ENCODE results near the gene LRRC10B.

LRRC10B gene

DNA sequence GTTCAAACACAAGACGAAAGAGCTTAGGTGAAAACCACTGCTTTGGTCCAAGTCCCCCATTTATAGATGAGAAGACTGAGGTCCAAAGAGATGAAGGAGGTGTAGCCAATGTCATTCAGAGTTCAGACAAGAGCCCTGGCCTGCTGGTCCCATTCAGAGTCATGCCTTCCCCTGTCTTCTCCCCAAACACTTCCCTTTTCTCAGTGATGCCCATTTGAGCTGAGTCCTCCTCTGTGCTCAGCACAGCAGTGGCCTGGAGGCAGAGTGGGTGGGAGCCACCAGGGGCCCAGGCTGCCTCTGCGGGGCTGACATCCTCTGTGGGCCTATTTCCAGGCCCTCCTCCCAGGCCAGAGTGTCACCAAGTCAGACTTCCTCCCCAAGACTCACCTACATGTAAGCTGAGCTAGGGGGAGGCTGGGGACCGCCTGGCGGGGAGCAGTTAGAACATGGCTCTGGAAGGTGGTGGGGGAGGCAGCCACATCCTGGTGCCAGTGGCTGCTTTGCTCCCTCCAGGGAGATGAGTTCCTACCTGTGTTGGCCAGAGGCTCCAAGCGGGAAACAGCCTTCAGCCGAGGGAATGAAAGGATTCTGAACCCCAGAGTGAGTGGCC, 22.4 kb upstream of the LRRC10B start:
- DNase-seq (ENCODE audit: extremely low read depth in 1 of 2, low read depth in 1 of 2), result no peak

DNA sequence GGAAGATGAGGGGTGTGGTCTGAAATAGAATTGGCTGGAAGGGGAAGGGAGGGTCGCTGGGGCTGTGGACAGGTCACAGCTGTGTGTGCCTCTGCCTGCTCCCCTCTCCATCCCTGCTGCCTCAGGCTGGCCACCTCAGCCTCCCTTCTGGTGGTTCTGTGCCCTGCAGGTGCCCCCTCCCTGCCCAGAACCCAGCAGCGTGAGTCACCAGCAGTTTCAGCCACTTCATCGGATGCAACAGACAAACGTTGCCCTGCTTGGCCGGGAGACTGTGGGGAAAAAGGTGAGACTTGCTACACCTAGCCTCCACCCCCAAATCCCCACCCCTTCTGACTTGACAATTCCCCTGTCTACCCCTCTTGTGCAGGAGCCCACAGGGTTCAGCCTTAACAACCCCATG, 21.8 kb upstream of the LRRC10B start:
- no peak for DNase-seq (ENCODE audit: extremely low read depth in 1 of 2, low read depth in 1 of 2)

DNA sequence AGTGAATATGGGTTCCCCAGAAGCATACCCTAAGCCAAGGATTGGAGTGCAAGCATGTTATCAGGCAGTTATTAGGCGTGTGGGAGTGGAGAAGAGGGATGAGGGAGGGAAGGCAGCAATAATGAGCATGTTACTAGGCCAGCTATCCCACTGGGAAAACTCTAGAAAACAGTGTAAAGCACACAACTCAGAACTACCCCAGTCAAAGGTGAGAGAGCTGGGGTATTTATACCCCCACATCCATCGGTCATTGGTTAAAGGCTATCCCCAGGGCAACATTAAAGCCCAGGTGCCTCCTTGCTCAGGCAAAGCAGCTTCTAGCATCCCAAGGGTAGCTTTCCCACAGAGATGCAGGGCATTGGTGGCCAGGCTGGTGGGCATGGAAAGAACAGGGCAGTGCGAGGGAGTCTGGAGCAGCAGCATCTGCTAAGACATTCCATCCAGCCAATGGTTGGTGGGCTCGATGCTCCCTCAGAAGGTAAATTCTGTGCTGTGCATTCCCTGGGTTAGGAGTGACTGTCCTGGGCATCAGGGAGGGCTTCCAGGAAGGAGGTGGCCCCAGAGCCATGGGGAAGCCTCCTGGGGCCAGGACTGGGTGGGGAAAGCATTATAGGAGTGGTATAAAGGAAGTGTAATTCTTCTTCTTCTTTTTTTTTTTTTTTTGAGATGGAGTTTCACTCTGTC, 21.1 kb upstream of the LRRC10B start:
- DNase-seq (ENCODE audit: extremely low read depth in 1 of 2, low read depth in 1 of 2), result no peak

DNA sequence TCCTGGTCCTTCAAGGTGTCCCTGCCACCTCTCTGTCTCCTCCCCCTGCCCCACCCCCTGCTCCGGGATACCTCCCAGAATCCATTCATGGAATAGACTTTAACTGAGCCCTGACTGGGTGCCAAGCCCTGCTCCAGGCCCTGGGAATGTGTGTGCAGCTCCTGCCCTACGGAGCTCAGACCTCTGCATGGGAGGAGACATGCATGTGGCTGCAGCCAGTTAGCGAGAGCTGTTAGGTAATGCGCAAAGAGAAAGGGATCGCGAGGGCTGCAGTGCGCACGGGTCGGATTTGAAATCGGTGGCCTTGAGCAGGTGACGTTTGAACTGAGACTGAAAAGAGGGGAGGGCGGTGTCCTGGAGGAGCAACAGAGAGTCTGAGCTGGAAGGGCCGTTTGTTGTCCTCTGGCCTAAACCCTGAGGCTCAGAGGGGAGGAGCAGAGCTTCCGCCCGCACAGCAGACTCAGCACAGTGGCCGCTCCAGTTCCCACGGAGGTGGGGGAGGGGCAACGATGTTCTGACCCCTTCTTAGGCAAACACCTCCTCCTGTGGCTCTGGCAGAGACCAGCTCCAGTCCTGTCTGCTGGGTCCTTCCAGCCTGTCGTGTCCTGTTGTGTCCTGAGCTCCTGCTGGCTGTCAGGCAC, 19.8 kb upstream of the LRRC10B start:
- no peak for DNase-seq (ENCODE audit: extremely low read depth in 1 of 2, low read depth in 1 of 2)

DNA sequence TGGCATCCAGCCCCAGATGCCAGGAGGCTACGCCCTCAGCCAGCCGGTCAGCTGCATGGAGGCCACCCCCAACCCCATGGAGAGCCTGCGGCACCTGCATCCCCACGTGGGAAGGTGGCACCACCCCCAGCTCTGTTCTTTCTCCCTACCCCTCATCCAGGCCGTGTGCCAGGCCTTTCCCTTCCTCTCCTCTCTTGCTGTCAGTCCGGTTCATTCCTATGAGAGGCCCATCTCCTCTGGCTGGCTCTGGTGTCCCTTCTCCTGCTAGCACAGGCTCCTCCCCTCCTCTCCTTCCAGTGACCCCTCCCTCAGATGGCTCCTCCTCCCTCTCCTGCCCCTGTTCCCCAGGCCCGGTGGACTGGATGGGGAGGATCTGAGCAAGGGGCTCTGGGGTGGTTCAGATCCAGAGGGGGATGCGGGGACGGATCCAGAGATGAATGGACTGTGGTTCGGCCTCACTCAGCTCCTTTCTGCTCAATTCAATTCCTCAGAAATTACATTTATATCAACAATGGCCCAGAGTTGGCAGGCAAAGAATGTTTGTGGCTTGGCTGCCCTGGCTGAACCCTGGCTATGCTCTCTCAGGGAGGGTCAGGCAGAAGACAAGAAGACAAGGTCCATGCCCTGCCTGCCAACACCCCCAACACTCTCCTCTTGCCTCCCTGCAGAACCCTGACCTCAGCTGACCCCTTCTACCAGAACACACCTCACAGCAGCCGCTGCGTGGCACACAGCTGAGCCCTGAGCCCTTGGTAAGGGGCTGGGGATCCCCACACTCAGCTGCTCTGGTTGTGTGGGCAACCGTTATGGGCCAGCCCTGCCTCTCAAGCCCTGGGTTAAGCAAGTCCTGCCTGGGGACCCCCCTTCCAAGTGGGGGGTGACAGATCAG, 18.5 kb upstream of the LRRC10B start:
- DNase-seq (ENCODE audit: extremely low read depth in 1 of 2, low read depth in 1 of 2), result no peak

DNA sequence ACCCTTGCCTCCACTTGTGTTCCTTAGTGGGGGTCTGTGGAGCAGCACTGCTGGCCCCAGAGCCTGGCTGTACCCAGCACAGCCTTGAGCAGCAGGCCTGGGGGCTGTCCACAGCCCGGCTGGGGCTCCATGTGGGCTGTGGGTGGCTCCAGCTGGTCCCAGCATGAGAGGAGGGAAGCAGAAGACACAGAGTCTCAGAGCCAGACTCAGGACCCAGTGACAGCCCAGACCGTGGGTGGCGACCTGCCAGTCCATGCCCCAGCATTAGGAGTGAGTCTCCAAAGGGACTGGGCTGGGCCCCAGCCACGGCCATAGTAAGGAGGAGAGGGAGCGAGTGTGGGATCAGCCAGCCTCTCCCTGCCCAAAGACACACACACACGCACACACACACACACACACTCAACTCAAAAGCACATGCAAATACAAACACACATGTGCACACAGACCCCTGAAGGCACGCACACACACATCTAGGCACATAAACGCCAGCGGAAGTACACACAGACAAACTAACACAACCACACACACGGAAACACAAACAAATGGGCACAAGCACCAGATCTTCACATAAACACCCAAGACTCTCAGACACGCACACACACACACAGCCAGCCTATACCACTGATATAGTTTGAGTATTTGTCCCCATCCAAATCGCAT, 16.7 kb upstream of the LRRC10B start:
- no peak for DNase-seq (ENCODE audit: extremely low read depth in 1 of 2, low read depth in 1 of 2)

DNA sequence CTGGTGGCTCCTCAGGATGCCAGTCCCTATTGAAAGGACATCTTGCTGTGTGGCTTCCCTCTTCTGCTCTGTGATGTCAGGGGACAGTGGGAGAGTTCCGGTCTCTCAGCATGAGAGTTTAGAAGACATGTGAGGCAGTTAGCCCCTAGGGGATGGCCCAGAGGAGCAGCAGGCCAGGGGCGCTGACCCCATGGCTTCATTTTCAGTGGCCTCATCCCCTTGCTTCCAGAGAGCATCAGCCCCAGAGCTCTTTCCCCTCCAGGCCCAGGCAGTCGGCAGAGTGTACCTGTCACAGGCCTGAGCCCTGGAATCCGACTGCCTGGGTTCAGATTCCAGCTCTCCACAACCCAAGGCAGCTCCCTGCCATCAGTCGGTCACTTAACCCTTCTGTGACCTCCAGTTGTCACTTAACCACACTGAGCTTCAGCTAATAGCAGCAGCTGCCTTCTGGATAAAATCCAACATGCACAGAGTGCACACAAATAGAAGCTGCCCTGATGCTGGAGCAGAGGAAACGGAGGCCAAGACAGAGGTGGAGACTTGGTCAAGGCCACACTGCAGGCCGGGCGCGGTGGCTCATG, 14.1 kb upstream of the LRRC10B start:
- DNase-seq (ENCODE audit: extremely low read depth in 1 of 2, low read depth in 1 of 2), result no peak

DNA sequence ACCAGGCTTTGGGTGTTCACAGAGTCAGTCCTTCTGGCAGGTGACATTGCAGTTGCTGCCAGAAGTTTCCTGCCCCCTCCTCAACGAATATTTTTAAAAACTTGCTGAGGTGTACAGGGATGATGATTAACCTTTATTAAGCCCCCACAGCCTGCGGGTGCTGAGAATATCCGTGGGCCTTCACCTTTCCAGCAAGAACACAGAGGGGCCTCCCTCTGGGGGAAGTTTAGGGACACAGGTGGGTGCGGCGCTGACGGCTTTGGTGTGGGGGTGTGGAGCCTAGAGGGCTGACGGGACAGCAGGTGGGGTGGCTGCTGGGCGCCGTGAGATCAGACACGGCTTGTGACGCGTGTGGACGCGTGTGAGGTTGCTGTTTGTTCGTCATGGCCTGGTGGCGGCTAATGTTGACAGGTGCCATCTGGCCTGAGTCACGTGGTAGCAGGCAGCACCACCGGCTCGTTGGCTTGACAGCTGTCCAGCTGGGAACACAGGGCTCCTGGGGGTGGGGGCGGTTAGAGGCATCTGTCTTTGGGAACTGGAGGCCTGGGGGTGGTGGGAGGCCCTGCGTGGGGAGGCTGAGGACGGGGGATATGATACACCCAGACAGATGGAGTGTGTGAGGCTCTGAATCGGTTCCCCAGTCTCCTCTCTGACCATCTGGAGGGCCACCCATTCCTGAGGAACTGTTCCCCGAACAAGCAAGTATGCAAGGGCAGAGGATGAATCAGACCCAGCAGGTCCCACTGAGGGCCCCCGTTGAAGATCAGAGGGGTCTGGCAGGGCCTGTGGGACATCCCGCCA, 12.5 kb upstream of the LRRC10B start:
- DNase-seq (ENCODE audit: extremely low read depth in 1 of 2, low read depth in 1 of 2), result no peak

DNA sequence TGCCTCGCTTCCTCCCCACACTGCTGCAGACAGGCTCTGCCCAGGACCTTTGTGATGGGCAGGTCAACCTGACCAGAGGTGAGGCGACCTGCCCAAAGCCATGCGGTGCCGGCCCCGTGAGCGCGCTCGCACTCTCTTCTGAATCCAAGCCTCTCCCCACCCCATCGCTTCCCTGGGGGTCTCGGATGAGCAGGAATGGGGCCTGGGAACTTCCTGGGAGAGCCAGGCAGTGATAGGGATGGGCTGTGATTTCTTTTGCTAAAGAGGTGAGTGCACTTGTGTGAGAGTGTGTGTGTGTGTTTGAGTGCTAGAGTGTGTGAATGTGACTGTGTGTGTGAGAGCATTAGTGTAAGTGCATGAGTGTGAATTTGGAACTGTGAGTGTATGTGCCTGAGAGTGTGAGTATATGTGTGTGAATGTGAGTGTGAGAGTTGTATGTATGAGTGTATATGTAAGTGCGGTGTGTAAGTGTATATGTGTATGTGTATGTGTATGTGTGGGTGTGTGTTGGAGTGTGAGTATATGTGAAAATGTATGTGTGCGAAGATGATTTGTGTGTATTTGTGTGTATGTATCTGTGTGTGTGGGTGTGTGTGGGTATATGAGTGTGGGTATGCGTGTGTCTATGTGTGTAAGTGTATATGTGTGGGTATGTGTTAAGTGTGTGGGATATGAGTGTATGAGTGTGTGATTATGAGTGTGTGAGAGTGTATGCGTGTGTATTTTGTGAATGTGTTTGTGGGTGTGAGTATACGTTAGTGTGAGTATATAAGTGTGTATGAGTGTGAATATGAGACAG, 11.7 kb upstream of the LRRC10B start:
- DNase-seq (ENCODE audit: extremely low read depth in 1 of 2, low read depth in 1 of 2), result no peak

DNA sequence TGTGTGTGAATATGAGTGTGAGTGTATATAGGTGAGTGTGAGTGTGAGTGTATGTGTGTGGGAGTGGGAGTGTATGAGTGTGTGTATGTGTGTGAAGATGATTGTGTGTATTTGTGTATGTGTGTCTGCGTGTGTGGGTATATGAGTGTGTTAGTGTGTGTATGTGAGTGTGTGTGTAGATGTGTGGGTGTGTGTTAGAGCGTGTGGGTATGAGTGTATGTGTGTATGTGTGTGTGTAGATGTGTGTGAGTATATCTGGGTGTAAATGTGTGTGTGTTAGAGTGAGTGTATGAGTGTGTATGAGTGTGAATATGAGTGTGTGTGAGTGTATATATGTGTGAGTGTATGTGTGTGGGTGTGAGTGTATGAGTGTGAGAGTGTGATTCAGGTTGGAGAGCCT, 11.1 kb upstream of the LRRC10B start:
- DNase-seq (ENCODE audit: extremely low read depth in 1 of 2, low read depth in 1 of 2), result no peak

DNA sequence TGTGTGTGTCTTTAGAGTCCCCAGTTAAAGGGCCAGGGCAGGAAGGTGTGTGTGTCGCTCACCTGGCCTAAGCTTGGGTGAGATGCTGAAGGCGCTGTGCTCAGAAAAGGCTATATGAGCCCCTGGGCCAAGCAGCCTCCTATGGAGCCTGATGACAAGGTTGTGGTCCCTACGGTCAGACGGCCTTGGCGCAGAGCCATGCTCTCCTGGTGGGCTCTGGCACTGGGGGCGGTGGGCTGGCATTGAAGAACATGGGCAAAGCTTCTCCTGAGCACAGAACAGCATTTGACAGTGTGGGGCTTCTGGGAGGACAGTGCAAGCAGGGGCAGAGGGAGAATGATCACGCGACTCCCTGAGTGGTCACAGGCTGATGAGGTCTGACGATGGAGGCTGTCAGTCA, 10.7 kb upstream of the LRRC10B start:
- no peak for DNase-seq (ENCODE audit: extremely low read depth in 1 of 2, low read depth in 1 of 2)

DNA sequence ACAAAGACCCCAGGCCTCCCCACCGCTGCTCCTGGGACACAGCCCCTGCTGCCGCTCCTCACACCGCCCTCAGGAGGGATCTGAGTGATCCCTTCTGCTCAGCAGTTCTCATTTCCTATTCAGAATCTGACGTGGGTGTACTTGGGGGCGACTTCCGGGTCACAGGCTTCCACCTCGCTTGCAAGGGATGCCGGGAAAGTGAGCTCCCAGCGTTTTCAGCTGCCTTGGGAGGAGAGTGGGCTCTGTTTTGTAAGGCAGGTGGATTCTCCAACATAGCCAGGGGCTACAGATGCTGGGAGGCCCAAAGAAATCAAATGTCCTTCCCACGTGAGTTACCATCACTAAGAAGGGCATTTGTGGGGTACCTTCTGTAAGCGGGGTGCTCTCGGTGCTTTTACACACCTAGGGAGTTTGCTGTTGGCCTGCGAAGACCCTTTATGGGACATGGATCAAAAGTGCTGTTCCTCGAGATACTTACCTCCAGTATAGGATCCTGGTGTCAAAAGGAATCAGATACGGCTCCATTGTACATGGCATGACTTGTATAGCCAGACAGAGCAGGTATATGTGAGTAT, 9.7 kb upstream of the LRRC10B start:
- DNase-seq (ENCODE audit: extremely low read depth in 1 of 2, low read depth in 1 of 2), result no peak

DNA sequence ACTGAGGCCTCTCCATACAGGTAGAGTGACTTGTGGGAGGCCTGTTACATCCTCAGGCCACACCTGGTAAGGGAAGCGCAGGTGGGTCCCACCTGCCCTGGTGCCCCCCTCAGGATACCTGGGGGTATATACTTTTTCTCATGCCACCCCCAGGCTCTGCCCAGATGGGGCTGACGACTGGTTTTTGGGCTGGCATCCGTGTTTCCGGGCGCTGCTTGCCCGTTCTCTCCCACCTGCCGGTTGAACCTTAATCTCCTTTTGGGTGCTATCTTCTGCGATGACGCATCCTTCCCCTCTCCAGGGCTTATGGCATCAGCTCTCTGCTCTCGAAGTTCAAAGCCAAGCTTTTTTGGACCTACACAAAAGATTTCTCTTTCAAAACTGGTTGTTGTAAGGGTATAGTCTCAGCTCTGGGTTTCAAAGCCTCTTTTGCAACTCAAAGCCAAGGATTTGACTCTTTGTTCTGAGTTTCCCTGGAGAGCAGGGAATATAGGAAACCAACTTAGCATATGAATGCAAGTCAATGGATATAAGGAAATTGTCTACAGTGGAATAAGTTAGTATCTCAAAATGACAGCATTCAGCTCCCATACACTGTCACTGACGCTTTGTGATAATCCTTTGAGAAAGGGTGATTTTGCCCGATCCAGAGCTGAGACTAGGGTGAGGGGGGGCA, 8.6 kb upstream of the LRRC10B start:
- DNase-seq (ENCODE audit: extremely low read depth in 1 of 2, low read depth in 1 of 2), result no peak

DNA sequence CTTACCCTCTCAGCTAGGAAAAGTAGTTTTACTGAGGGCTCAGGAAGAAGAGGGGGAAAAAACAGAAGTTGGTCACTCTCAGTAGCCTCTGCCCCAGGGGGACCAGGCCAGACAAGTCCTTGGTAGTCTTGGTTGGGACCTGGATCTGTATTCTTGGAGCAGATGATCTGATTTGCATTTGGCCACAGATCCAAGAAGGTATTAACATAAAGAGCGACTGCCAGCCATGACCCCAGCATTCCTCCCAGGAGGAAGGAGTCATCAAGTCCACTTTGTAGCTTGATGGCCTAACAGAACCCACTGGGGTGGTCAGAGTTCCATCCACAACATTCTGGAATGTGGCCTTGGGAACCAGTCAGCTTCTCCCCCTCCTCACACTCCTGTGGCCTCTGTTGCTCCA, 6.0 kb upstream of the LRRC10B start:
- DNase-seq (ENCODE audit: extremely low read depth in 1 of 2, low read depth in 1 of 2), result no peak

DNA sequence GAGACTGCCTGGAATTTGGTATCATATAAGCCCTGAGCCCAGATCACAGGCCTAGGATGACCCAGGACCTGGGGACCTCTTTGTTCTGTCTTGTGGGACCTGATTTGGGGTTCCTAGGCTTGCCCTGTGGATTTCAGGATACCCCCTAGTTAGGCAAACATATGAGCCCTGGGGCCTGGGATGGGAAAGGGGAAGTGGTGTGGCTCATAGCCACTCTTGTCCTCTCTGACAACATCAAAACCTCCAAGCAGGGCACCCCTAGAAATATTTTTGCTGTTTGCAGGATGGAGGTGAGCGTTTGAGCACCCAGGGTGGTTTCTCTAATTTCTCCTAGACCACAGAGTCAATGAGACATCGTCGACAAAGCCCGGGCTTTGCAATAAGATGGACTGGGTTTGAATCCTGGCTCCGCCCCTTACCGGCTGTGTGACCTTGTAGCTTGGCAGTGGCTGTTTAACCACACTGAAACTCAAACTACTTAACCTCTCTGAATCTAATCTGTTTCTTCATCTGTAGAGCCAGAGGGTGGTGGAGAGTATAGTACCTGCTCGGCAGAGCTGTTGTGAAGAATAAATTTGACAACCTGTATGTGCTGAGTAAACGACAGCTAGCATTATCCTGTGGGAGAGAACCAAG, 5.3 kb upstream of the LRRC10B start:
- no peak for DNase-seq (ENCODE audit: extremely low read depth in 1 of 2, low read depth in 1 of 2)

DNA sequence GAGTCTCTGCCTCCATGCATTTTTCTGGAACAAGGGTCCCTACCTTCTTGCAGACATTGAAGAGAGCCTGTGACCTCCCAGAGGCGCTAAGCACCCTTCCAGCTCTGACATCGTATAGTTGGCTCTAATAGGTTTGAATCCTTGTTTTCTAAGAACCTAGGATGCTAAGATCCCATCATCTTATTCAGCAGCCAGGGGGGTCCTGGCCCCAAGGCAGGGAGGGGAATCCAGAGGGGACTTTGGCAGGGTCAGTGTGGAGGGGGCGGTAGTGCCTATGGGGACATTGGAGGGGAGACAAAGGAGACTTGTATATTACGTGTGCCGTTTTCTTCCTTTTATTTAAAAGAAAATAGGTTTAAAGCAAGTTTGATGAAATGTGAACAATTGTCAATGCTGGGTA, 3.4 kb upstream of the LRRC10B start:
- no peak for DNase-seq (ENCODE audit: extremely low read depth in 1 of 2, low read depth in 1 of 2)

DNA sequence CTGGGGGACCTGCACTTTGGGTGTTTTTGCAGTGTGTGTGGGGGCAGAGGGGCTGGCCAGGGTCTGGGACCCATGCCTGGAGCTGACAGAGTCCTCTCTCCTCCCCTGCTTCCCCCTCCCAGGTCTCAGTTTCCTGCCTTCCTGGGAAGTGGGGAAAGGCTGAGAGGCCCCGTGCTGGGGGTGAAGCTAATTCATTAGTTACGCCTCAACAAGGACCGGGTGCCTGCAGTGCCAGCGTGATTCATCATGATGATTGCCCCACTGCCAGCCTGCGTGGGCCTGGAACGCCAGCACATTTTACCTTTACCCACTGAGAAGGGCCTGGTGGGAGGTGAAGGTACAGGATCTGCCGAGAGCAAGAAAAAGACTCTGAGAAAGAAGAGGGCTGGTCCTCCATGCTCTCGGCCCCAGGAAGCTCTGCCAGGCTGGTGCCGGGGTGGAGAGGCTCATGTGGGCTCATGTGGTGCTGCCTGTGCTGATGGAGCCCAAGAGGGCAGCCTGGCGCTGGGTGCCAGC, 2.9 kb upstream of the LRRC10B start:
- DNase-seq (ENCODE audit: extremely low read depth in 1 of 2, low read depth in 1 of 2), result no peak

All from stimulated activated CD8-positive, alpha-beta memory T cell treated with anti-CD3 and anti-CD28 coated beads, Interleukin-7, amount 100 ng/mL, for 48 hours (primary cell).